HepG2 (cell line): Measurements from ENCODE around the gene TCF3. TPM values are rescaled to one million over a fixed set of nuclear protein-coding genes. Genes with fewer than 3 reads are reported as not detected.
A peak's percentile ranks its signal among the peaks of the same experiment; 100 is the strongest.

Experiments
- BORCS8-MEF2B ChIP-seq: sonication (generic); formaldehyde crosslinking; IDR thresholded peaks from 2 replicates; pipeline ENCODE4 v1.8.0; 2022; ENCODE audit warnings: mild to moderate bottlenecking, missing genetic modification reagents
- HDAC6 ChIP-seq: fragments of 200-600 bp; sonication (generic); IDR thresholded peaks from 2 replicates; pipeline ENCODE4 v1.7.0; 2017; ENCODE audit warnings: mild to moderate bottlenecking, antibody characterized with exemption, low read length, low read depth
- HIVEP1 ChIP-seq: sonication (generic); formaldehyde crosslinking; IDR thresholded peaks from 2 replicates; pipeline ENCODE4 v1.4.0; 2020; ENCODE audit warnings: mild to moderate bottlenecking, missing genetic modification reagents
- MAFK ChIP-seq, 2 experiments: IDR thresholded peaks in 1 of 2; conservative IDR thresholded peaks in 1 of 2; 2 replicates each; pipeline ENCODE4 v1.6.1; 2011; ENCODE audit warnings: improper control_type of control experiment in 2 of 2, low read length in 2 of 2
- MLLT10 ChIP-seq: sonication (generic); formaldehyde crosslinking; IDR thresholded peaks from 2 replicates; pipeline ENCODE4 v1.4.0; 2020; ENCODE audit warnings: missing genetic modification reagents
- SIX1 ChIP-seq: sonication (generic); formaldehyde crosslinking; IDR thresholded peaks from 2 replicates; pipeline ENCODE4 v1.4.0; 2020; ENCODE audit warnings: missing genetic modification reagents, borderline replicate concordance
- SRSF4 ChIP-seq: fragments of 200-400 bp; formaldehyde crosslinking; IDR thresholded peaks from one replicate; pipeline ENCODE4 v1.6.1; 2018; ENCODE audit warnings: mild to moderate bottlenecking, low read depth, low read length, moderate library complexity; ENCODE audit not compliant: poor library complexity, severe bottlenecking
- SRSF9 ChIP-seq: fragments of 200-400 bp; formaldehyde crosslinking; IDR thresholded peaks from 2 replicates; pipeline ENCODE4 v1.6.1; 2018; ENCODE audit warnings: borderline replicate concordance, mild to moderate bottlenecking, low read depth, low read length; ENCODE audit not compliant: insufficient read depth, poor library complexity, severe bottlenecking
- THAP11 ChIP-seq: IDR thresholded peaks from 2 replicates; pipeline ENCODE4 v1.6.1; 2016; ENCODE audit warnings: missing biosample characterization, missing genetic modification reagents
- ZNF18 ChIP-seq: sonication (generic); formaldehyde crosslinking; IDR thresholded peaks from 2 replicates; pipeline ENCODE4 v1.8.0; 2022; ENCODE audit warnings: mild to moderate bottlenecking, missing genetic modification reagents; ENCODE audit not compliant: insufficient replicate concordance
- ZNF232 ChIP-seq: sonication (generic); formaldehyde crosslinking; IDR thresholded peaks from 2 replicates; pipeline ENCODE4 v1.4.0; 2020; ENCODE audit warnings: missing genetic modification reagents, borderline replicate concordance
- ZNF253 ChIP-seq: sonication (generic); formaldehyde crosslinking; IDR thresholded peaks from 2 replicates; pipeline ENCODE4 v1.8.0; 2022; ENCODE audit warnings: mild to moderate bottlenecking, missing genetic modification reagents, borderline replicate concordance
- ZNF335 ChIP-seq: sonication (generic); formaldehyde crosslinking; IDR thresholded peaks from 2 replicates; pipeline ENCODE4 v1.4.0; 2020; ENCODE audit warnings: missing genetic modification reagents
- ZNF563 ChIP-seq: sonication (generic); formaldehyde crosslinking; IDR thresholded peaks from 2 replicates; pipeline ENCODE4 v1.8.0; 2022; ENCODE audit warnings: mild to moderate bottlenecking, moderate library complexity, missing genetic modification reagents
- ZNF777 ChIP-seq: sonication (generic); formaldehyde crosslinking; IDR thresholded peaks from 2 replicates; pipeline ENCODE4 v1.4.0; 2020; ENCODE audit warnings: missing genetic modification reagents
- polyA plus RNA-seq, 8 experiments: library from polyadenylated mRNA; depleted of rRNA in 3 of 8; stranded (reverse) in 7 of 8; unstranded in 1 of 8; fragments of >200 nt; fragmentation: Illumina TruSeq in 4 of 8; extraction: Trizol in 4 of 8; gene quantifications; 2 replicates each; pipeline versions ENCODE4 v1.2.1 to v1.2.3, GENCODE V29; 2011 to 2016; ENCODE audit warnings: low read depth in 4 of 8, missing spikeins in 1 of 8, mixed read lengths in 1 of 8; ENCODE audit not compliant: insufficient read depth in 1 of 8
- total RNA-seq, 5 experiments: library from RNA; depleted of rRNA; stranded (reverse); fragments of >200 nt; fragmentation: Illumina TruSeq; extraction: Trizol; gene quantifications; 2 replicates each; pipeline ENCODE4 v1.2.3, GENCODE V29; 2016; ENCODE audit warnings: low read depth in 1 of 5
- TF ChIP-seq, protein P1 (sequence below): sonication (generic); formaldehyde crosslinking; IDR thresholded peaks from 2 replicates; pipeline ENCODE4 v1.8.0; 2022; ENCODE audit warnings: missing genetic modification reagents, mild to moderate bottlenecking, inconsistent platforms, borderline replicate concordance
- TF ChIP-seq, protein P2 (sequence below): sonication (generic); formaldehyde crosslinking; IDR thresholded peaks from 2 replicates; pipeline ENCODE4 v1.4.0; 2020; ENCODE audit warnings: mild to moderate bottlenecking, missing genetic modification reagents
- TF ChIP-seq, protein P3 (sequence below): sonication (generic); formaldehyde crosslinking; IDR thresholded peaks from 2 replicates; pipeline ENCODE4 v1.5.1; 2020; ENCODE audit warnings: mild to moderate bottlenecking, missing genetic modification reagents, borderline replicate concordance
- TF ChIP-seq, protein P4 (sequence below): sonication (generic); formaldehyde crosslinking; IDR thresholded peaks from 2 replicates; pipeline ENCODE4 v1.4.0; 2020; ENCODE audit warnings: missing genetic modification reagents, borderline replicate concordance

TCF3 gene
- total and polyA plus RNA-seq, 2 of the 13 experiments (the other 11 are each of a cell fraction or from before 2014, with no cell fraction given), result 51.4 to 53.2 TPM

DNA sequence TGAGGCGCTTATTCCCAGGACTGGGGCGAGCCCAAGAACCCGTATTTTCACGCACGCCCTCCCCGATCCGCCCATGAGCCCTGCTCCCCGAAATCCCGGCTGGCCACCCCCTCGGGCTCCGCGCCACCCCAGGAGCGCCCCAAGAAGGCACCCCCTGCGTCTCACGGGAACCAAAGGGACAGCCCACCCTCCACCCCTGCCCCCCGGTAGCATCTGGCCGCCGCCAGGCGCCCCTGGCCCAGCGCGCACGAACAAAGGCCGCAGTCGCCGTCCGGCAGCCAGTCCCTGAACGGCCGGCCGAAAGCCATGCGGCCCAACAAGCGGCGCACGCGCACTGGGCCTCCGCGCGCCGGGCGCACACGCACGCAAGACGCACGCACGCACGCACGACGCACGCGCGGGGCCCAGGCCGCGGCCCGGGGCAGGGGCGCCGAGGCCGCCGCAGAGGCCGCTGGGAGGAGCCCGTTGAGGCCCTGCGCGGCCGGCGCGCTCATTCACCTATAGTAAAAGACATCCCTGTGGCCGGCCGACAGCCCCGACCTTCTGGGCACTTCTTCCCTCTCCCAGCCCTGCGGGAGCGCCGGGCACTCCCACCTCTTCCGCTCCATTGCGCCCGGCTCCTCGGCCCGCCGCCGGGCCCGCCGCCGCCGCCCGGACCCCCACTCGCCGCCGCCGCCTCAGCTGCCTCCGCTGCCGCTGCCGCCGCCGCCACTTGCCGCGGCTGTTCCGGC, 60.2 kb downstream of the TCF3 start (continued):
- TF ChIP-seq BORCS8-MEF2B (peak; percentile 88), SRSF4 (no peak), ZNF335 (no peak), MLLT10 (no peak), SIX1 (CRISPR knock-in tag) (no peak), ZNF253 (0 out of 2 replicates have a peak, but pooled peaks have one; percentile 36), ZNF18 (CRISPR knock-in tag) (peak; percentile 57), ZNF232 (CRISPR knock-in tag) (0 out of 2 replicates have a peak, but pooled peaks have one; percentile 6), THAP11 (peak; percentile 79), ZNF777 (CRISPR knock-in tag) (no peak), SRSF9 (no peak), MAFK (conservative IDR thresholded peaks at IDR 0.05 in 1 of 2, IDR thresholded peaks at IDR 0.05 in 1 of 2; ENCODE audit: low read length in 2 of 2) (no peak), ZNF563 (no peak; the same call in none of the 2 replicates), HIVEP1 (0 out of 2 replicates have a peak, but pooled peaks have one; percentile 60), HDAC6 (no peak)
- TF ChIP-seq, protein P1, sequence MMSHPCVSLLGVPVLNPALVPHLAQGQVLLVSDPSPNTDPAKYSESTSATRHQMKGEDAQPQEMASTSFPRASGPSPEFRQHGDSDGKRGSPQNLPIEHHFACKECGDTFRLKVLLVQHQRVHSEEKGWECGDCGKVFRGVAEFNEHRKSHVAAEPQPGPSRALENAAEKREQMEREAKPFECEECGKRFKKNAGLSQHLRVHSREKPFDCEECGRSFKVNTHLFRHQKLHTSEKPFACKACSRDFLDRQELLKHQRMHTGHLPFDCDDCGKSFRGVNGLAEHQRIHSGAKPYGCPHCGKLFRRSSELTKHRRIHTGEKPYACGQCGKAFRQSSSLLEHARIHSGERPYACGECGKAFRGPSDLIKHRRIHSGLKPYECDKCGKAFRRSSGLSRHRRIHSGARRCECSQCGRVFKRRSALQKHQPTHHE (CRISPR knock-in tag), result no peak
- TF ChIP-seq, protein P2, sequence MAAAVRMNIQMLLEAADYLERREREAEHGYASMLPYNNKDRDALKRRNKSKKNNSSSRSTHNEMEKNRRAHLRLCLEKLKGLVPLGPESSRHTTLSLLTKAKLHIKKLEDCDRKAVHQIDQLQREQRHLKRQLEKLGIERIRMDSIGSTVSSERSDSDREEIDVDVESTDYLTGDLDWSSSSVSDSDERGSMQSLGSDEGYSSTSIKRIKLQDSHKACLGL (CRISPR knock-in tag), result peak; percentile 85
- TF ChIP-seq, protein P3, sequence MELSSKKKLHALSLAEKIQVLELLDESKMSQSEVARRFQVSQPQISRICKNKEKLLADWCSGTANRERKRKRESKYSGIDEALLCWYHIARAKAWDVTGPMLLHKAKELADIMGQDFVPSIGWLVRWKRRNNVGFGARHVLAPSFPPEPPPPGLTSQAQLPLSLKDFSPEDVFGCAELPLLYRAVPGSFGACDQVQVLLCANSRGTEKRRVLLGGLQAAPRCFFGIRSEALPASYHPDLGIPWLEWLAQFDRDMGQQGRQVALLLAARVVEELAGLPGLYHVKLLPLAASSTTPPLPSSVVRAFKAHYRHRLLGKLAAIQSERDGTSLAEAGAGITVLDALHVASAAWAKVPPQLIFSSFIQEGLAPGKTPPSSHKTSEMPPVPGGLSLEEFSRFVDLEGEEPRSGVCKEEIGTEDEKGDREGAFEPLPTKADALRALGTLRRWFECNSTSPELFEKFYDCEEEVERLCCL (CRISPR knock-in tag), result no peak
- TF ChIP-seq, protein P4, sequence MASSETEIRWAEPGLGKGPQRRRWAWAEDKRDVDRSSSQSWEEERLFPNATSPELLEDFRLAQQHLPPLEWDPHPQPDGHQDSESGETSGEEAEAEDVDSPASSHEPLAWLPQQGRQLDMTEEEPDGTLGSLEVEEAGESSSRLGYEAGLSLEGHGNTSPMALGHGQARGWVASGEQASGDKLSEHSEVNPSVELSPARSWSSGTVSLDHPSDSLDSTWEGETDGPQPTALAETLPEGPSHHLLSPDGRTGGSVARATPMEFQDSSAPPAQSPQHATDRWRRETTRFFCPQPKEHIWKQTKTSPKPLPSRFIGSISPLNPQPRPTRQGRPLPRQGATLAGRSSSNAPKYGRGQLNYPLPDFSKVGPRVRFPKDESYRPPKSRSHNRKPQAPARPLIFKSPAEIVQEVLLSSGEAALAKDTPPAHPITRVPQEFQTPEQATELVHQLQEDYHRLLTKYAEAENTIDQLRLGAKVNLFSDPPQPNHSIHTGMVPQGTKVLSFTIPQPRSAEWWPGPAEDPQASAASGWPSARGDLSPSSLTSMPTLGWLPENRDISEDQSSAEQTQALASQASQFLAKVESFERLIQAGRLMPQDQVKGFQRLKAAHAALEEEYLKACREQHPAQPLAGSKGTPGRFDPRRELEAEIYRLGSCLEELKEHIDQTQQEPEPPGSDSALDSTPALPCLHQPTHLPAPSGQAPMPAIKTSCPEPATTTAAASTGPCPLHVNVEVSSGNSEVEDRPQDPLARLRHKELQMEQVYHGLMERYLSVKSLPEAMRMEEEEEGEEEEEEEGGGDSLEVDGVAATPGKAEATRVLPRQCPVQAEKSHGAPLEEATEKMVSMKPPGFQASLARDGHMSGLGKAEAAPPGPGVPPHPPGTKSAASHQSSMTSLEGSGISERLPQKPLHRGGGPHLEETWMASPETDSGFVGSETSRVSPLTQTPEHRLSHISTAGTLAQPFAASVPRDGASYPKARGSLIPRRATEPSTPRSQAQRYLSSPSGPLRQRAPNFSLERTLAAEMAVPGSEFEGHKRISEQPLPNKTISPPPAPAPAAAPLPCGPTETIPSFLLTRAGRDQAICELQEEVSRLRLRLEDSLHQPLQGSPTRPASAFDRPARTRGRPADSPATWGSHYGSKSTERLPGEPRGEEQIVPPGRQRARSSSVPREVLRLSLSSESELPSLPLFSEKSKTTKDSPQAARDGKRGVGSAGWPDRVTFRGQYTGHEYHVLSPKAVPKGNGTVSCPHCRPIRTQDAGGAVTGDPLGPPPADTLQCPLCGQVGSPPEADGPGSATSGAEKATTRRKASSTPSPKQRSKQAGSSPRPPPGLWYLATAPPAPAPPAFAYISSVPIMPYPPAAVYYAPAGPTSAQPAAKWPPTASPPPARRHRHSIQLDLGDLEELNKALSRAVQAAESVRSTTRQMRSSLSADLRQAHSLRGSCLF (CRISPR knock-in tag), result no peak
